Adrenal gland (tissue), 5 donors: ENCODE results near the gene BZW2.

Experiments used
- POLR2A ChIP-seq, 2 donors: fragments of 450-650 bp; IDR thresholded peaks; one replicate each; pipeline ENCODE4 v1.6.1; 2017; ENCODE audit warnings: antibody characterized with exemption in 2 of 2, mild to moderate bottlenecking in 2 of 2, moderate library complexity in 1 of 2
- TF ChIP-seq, protein P1 (sequence below), 6 experiments: fragments of 450-650 bp in 4 of 6; fragments of 200-600 bp in 2 of 6; sonication (generic) in 1 of 6; IDR thresholded peaks; 1 replicate in 5 of 6; 2 replicates in 1 of 6; pipeline versions ENCODE4 v1.5.1 to v1.8.0; 2016 to 2021; ENCODE audit warnings: antibody characterized with exemption in 6 of 6, mild to moderate bottlenecking in 2 of 6, moderate library complexity in 1 of 6
- donor health status: DM: no; HTN: no; CAD: no.

DNA sequence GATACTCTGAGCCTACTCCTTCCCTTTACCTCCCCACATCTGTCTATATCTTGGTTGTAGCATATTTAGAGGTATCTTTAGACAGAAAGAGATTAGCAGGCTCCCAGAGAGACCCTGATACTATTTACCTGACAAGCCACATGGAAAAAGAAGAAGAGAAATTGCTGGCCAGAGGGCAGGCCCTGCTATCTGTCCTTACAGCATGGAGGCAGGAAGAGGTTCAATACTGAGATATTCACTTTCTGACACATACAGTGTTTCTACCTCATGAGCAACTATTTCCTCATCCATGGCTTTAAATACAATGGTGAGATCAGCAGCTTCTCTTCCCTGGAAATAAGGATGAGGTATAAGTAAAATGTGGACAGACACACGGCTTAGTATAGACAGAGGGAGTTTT lies 73.7 kb downstream of the BZW2 start:
- TF ChIP-seq, protein P1, sequence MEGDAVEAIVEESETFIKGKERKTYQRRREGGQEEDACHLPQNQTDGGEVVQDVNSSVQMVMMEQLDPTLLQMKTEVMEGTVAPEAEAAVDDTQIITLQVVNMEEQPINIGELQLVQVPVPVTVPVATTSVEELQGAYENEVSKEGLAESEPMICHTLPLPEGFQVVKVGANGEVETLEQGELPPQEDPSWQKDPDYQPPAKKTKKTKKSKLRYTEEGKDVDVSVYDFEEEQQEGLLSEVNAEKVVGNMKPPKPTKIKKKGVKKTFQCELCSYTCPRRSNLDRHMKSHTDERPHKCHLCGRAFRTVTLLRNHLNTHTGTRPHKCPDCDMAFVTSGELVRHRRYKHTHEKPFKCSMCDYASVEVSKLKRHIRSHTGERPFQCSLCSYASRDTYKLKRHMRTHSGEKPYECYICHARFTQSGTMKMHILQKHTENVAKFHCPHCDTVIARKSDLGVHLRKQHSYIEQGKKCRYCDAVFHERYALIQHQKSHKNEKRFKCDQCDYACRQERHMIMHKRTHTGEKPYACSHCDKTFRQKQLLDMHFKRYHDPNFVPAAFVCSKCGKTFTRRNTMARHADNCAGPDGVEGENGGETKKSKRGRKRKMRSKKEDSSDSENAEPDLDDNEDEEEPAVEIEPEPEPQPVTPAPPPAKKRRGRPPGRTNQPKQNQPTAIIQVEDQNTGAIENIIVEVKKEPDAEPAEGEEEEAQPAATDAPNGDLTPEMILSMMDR (IDR thresholded peaks at IDR 0.05) = no peak
- no peak for TF ChIP-seq POLR2A (IDR thresholded peaks at IDR 0.05)
